Measurements from ENCODE around the gene NPR3. TPM values are rescaled to one million over a fixed set of nuclear protein-coding genes. Genes with fewer than 3 reads are reported as not detected.
A peak's percentile ranks its signal among the peaks of the same experiment; 100 is the strongest.

Gene NPR3
- polyA plus RNA-seq, 1 of the 3 experiments (the other 2 are of a cell fraction) = 35.8 TPM

DNA sequence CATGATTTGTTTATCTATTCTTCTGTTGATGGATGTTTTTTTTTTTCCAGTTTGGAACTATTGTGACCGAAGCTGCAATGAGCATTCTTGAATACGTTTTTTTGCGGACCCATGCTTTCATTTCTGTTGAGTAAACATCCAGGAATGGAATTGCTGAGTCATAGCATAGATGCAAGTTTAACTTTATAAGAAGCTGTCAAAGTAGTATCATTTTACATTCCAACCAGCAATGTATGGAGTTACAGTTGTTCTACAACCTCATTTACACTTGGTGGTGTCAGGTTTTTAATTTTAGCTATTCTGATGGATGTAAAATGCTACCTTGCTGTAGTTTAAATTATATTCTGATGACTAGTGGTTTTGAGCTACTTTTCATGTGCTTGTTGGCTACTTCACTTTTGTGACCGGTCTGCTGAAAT lies 49.0 kb downstream of the NPR3 start:
- 11% methylated on average over 4 of the region's 4 CpGs for WGBS (ENCODE audit: low lambda C conversion rate)
- no peaks in the 10 kb centered on the region for H3K9me2 ChIP-seq
- peaks cover 0 to 8% of the 10 kb centered on the region in 2 experiments; a peak in 1 of 4 replicates for H3K4me1 ChIP-seq (ENCODE audit: control insufficient read depth in 1 of 2, insufficient read depth in 2 of 2, low read depth in 1 of 2, low read length in 1 of 2)
- peaks cover 0 to 39% of the 10 kb centered on the region in 2 experiments for H3K36me3 ChIP-seq (replicated peaks in 1 of 2; ENCODE audit: control insufficient read depth in 1 of 2, insufficient read depth in 2 of 2, low read length in 1 of 2)
- peak overlapping the region; percentile 64 to 84; a peak in 3 of 4 replicates for H3K27ac ChIP-seq (ENCODE audit: low read depth in 2 of 2, low read length in 1 of 2)
- peaks cover 3% of the 10 kb centered on the region for H4K20me1 ChIP-seq (ENCODE audit: insufficient read depth)
- H3K9me3 ChIP-seq = no peaks in the 10 kb centered on the region
- H3K4me3 ChIP-seq (ENCODE audit: low read depth in 2 of 2, low read length in 1 of 2) = peak overlapping the region; percentile 30; a peak in 3 of 4 replicates
- peak overlapping the region; percentile 6; the same call in 1 of the 2 replicates for H2AFZ ChIP-seq (ENCODE audit: low read depth)
- H3K79me2 ChIP-seq (ENCODE audit: insufficient read depth) = peaks cover 100% of the 10 kb centered on the region
- H3K4me2 ChIP-seq = peak overlapping the region; percentile 58
- TF ChIP-seq, protein P1, sequence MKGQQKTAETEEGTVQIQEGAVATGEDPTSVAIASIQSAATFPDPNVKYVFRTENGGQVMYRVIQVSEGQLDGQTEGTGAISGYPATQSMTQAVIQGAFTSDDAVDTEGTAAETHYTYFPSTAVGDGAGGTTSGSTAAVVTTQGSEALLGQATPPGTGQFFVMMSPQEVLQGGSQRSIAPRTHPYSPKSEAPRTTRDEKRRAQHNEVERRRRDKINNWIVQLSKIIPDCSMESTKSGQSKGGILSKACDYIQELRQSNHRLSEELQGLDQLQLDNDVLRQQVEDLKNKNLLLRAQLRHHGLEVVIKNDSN (IDR thresholded peaks at IDR 0.05; ENCODE audit: borderline replicate concordance, low read depth) = no peak
- TF ChIP-seq FOSL2 (IDR thresholded peaks at IDR 0.05; ENCODE audit: borderline replicate concordance, low read depth) (peak; percentile 81), TCF12 (IDR thresholded peaks at IDR 0.05) (peak; percentile 53; the same call in 1 of the 2 replicates), FOXM1 (IDR thresholded peaks at IDR 0.05; ENCODE audit: low read depth) (0 out of 2 replicates have a peak, but pooled peaks have one; percentile 22), NFIC (IDR thresholded peaks at IDR 0.05; ENCODE audit: borderline replicate concordance) (peak; percentile 9; the same call in 1 of the 2 replicates), CHD2 (IDR thresholded peaks at IDR 0.05; ENCODE audit: low read length, partially characterized antibody) (no peak), TAF1 (IDR thresholded peaks at IDR 0.05; ENCODE audit: borderline replicate concordance, low read depth, low read length) (no peak), EP300 (IDR thresholded peaks at IDR 0.05; ENCODE audit: borderline replicate concordance in 1 of 2, low read depth in 1 of 2, low read length in 1 of 2) (peak in 1 of 2 experiments; percentile 37; a peak in 1 of 4 replicates), NRF1 (IDR thresholded peaks at IDR 0.05; ENCODE audit: low read depth, low read length) (no peak), MEF2A (IDR thresholded peaks at IDR 0.05; ENCODE audit: borderline replicate concordance, low read depth) (no peak), EZH2phosphoT487 (IDR thresholded peaks at IDR 0.05; ENCODE audit: borderline replicate concordance, low read depth) (no peak), JUND (IDR thresholded peaks at IDR 0.05) (peak; percentile 70)
- TF ChIP-seq, protein P2, sequence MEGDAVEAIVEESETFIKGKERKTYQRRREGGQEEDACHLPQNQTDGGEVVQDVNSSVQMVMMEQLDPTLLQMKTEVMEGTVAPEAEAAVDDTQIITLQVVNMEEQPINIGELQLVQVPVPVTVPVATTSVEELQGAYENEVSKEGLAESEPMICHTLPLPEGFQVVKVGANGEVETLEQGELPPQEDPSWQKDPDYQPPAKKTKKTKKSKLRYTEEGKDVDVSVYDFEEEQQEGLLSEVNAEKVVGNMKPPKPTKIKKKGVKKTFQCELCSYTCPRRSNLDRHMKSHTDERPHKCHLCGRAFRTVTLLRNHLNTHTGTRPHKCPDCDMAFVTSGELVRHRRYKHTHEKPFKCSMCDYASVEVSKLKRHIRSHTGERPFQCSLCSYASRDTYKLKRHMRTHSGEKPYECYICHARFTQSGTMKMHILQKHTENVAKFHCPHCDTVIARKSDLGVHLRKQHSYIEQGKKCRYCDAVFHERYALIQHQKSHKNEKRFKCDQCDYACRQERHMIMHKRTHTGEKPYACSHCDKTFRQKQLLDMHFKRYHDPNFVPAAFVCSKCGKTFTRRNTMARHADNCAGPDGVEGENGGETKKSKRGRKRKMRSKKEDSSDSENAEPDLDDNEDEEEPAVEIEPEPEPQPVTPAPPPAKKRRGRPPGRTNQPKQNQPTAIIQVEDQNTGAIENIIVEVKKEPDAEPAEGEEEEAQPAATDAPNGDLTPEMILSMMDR (IDR thresholded peaks at IDR 0.05) = no peak
- TF ChIP-seq, protein P3, sequence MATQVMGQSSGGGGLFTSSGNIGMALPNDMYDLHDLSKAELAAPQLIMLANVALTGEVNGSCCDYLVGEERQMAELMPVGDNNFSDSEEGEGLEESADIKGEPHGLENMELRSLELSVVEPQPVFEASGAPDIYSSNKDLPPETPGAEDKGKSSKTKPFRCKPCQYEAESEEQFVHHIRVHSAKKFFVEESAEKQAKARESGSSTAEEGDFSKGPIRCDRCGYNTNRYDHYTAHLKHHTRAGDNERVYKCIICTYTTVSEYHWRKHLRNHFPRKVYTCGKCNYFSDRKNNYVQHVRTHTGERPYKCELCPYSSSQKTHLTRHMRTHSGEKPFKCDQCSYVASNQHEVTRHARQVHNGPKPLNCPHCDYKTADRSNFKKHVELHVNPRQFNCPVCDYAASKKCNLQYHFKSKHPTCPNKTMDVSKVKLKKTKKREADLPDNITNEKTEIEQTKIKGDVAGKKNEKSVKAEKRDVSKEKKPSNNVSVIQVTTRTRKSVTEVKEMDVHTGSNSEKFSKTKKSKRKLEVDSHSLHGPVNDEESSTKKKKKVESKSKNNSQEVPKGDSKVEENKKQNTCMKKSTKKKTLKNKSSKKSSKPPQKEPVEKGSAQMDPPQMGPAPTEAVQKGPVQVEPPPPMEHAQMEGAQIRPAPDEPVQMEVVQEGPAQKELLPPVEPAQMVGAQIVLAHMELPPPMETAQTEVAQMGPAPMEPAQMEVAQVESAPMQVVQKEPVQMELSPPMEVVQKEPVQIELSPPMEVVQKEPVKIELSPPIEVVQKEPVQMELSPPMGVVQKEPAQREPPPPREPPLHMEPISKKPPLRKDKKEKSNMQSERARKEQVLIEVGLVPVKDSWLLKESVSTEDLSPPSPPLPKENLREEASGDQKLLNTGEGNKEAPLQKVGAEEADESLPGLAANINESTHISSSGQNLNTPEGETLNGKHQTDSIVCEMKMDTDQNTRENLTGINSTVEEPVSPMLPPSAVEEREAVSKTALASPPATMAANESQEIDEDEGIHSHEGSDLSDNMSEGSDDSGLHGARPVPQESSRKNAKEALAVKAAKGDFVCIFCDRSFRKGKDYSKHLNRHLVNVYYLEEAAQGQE (IDR thresholded peaks at IDR 0.05; ENCODE audit: low read depth, low read length) = no peak
- TF ChIP-seq, protein P4, sequence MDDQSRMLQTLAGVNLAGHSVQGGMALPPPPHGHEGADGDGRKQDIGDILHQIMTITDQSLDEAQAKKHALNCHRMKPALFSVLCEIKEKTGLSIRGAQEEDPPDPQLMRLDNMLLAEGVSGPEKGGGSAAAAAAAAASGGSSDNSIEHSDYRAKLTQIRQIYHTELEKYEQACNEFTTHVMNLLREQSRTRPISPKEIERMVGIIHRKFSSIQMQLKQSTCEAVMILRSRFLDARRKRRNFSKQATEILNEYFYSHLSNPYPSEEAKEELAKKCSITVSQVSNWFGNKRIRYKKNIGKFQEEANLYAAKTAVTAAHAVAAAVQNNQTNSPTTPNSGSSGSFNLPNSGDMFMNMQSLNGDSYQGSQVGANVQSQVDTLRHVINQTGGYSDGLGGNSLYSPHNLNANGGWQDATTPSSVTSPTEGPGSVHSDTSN (IDR thresholded peaks at IDR 0.05) = peak; percentile 35; the same call in 1 of the 2 replicates
- TF ChIP-seq, protein P5, sequence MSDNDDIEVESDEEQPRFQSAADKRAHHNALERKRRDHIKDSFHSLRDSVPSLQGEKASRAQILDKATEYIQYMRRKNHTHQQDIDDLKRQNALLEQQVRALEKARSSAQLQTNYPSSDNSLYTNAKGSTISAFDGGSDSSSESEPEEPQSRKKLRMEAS (IDR thresholded peaks at IDR 0.05; ENCODE audit: low read depth) = peak; percentile 64
- H3K9ac ChIP-seq = peak overlapping the region; percentile 38; the same call in 1 of the 2 replicates
- ChIA-PET POLR2A (no interaction called here), CTCF (no interaction called here)
- DNase-seq = no peak
- no peaks in the 10 kb centered on the region for H3K27me3 ChIP-seq (ENCODE audit: insufficient read depth)
- peaks cover 20% of the 10 kb centered on the region for H3F3A ChIP-seq (replicated peaks; ENCODE audit: insufficient read depth)
